Lower lobe of right lung (tissue), 2 donors: ENCODE measurements around the gene SCN2B. TPM values are rescaled to one million over a fixed set of nuclear protein-coding genes. Genes with fewer than 3 reads are reported as not detected.
A peak's percentile ranks its signal among the peaks of the same experiment; 100 is the strongest.

Source experiments
- ATAC-seq, 2 donors: fragments of 200-7000 bp; cut with Tn5 transposase; one replicate each; pipeline ENCODE4 v1.9.1; 2020 to 2022; ENCODE audit warnings: mild to moderate bottlenecking in 2 of 2, moderate library complexity in 2 of 2
- DNase-seq: peaks from one replicate; pipeline ENCODE4 v3.0.0-alpha.2; 2020
- H3K27ac ChIP-seq: fragments of 200-600 bp; one replicate; pipeline ENCODE4 v1.8.0; 2022
- H3K27me3 ChIP-seq: fragments of 200-600 bp; one replicate; pipeline ENCODE4 v1.8.0; 2022; ENCODE audit warnings: low read depth
- H3K36me3 ChIP-seq: fragments of 200-600 bp; one replicate; pipeline ENCODE4 v1.8.0; 2022; ENCODE audit warnings: mild to moderate bottlenecking
- H3K4me1 ChIP-seq: fragments of 200-600 bp; one replicate; pipeline ENCODE4 v1.8.0; 2022
- H3K4me3 ChIP-seq: fragments of 200-600 bp; one replicate; pipeline ENCODE4 v1.8.0; 2022; ENCODE audit warnings: mild to moderate bottlenecking
- H3K9me3 ChIP-seq: fragments of 200-600 bp; one replicate; pipeline ENCODE4 v1.8.0; 2022
- CTCF ChIP-seq: fragments of 200-600 bp; IDR thresholded peaks from one replicate; pipeline ENCODE4 v1.8.0; 2022; ENCODE audit warnings: antibody characterized with exemption, mild to moderate bottlenecking
- intact Hi-C: fragments of 100-400 bp; cut with DNase I; formaldehyde crosslinking; loops from one replicate; pipeline ENCODE4 v1.11.0; 2022
- total RNA-seq: library from RNA; stranded (reverse); fragmentation: NEBNext Ultra II Directional; extraction: Animal tissue kit (Norgen Biotek cat#: 25700); gene quantifications from one replicate; pipeline ENCODE4 v1.2.1, GENCODE V29; 2021
- donor health status: DM: no; HTN: yes; CAD: no; lungs with severe emphysema.

Gene SCN2B
- total RNA-seq, 1 donor from 2014 or later, result 1.6 TPM

- peak; percentile 32 to 34 for ATAC-seq
- Histone ChIP-seq H3K9me3 (no peaks in the 10 kb centered on the region), H3K4me1 (peaks cover 6% of the 10 kb centered on the region), H3K4me3 (peak overlapping the region; percentile 27), H3K27ac (no peak overlapping the region), H3K36me3 (no peaks in the 10 kb centered on the region), H3K27me3 (peaks cover 3% of the 10 kb centered on the region)
- intact Hi-C loops, result no loop called here
- no peak for TF ChIP-seq CTCF
- no peak for DNase-seq
These were observed 3.9 kb upstream of the SCN2B start for GRCh38 chr11:118180300-118180703.

DNA sequence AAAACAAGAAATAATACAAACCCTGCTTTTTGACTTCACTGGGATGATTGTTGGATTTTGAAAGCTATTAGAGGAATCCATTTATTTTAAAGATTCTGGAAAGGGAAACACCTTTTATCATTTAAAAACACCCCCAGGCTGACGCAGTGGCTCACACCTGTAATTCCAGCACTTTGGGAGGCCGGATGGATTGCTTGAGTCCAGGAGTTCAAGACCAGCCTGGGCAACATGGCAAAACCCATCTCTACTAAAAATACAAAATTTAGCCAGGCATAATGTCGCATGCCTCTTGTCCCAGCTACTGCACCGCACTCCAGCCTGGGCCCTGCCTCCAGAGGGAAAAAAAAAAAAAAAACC is 317 bp upstream of the SCN2B start:
- no peak for TF ChIP-seq CTCF
- H3K9me3 ChIP-seq, result no peaks in the 10 kb centered on the region
- peaks cover 15% of the 10 kb centered on the region for H3K4me1 ChIP-seq
- intact Hi-C loops, result no loop called here
- H3K4me3 ChIP-seq, result no peak overlapping the region
- peaks cover 3% of the 10 kb centered on the region for H3K27me3 ChIP-seq
- no peak for ATAC-seq
- H3K36me3 ChIP-seq, result no peaks in the 10 kb centered on the region
- no peak overlapping the region for H3K27ac ChIP-seq
- no peak for DNase-seq

DNA sequence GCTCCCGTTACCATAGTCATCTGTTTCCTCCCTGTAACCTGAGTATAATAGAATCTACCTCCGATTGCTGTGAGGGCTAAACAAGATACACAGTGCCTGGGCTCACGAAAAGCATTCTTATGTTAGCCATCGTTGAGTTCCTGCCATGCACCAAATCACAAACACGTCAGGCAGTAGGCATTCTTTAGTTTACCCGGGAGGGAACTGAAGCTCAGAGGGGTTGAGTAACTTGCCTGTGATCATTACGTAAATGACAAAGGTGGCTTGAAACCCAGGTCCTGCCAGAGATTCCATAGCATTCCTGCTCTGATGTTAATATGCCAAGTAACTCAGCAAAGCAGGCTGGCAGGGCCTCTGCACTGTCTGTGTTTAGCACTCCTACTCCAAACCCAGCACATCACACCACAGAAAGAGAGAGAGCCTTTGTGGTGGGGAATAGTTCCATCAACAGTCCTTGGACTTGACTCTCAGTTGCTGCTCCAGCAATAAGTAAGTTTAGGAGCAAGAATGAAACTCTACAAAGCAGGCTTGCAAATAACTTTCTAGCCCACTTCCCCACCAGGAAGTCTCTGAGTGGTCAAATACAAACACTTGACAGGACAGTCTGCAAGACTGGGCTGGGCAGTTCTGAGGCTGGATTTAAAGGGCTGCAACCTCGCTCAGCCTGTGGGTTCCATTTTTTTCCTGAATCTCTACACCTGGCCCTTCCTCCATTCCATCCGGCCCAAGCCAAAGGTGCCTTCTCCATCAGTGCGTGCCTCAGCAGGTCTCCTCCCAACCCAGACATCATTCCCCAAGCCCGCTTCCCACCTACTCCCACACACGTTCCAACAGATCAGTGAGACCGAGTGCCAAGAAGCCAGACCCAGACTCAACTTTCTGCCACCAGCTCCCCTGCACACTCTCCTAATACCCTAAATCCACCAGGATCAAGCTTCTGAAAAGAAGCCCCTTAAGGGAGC is 1.1 kb downstream of the SCN2B start:
- Histone ChIP-seq H3K4me3 (peak overlapping the region; percentile 43), H3K4me1 (peaks cover 23% of the 10 kb centered on the region), H3K9me3 (no peaks in the 10 kb centered on the region), H3K36me3 (no peaks in the 10 kb centered on the region), H3K27ac (no peak overlapping the region), H3K27me3 (peaks cover under 1% of the 10 kb centered on the region)
- DNase-seq (no peak), ATAC-seq (peak; percentile 50 to 69)
- no peak for TF ChIP-seq CTCF
- intact Hi-C loops, result no loop called here

DNA sequence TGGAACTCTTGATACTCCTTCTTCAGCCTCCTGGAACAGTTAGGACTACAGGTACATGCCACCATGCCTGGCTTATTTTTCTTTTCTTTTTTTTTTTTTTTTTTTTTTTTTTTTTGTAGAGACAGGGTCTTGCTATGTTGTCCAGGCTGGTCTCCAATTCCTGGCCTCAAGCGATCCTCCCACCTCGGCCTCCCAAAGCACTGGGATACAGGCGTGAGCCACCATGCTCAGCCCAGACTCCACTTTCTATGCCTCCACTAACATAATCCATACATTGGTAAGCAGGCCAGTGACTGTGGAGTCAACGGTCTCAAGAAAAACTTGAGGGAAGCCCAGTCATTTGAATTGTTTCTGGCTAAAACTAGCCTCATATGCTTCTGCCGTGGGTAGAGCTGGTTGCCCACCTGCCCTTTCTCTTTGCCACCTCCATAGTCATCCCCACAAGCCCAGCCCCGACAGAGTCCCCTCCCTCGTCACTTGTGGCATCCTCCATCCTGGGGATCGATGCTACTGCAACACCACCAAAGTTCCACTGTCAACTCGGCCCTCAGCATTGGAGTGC is 2.4 kb downstream of the SCN2B start:
- peaks cover 23% of the 10 kb centered on the region for H3K4me1 ChIP-seq
- no peaks in the 10 kb centered on the region for H3K9me3 ChIP-seq
- H3K27me3 ChIP-seq, result no peaks in the 10 kb centered on the region
- intact Hi-C loops, result no loop called here
- DNase-seq (no peak), ATAC-seq (no peak)
- no peak for TF ChIP-seq CTCF
- H3K4me3 ChIP-seq, result no peak overlapping the region
- no peak overlapping the region for H3K27ac ChIP-seq
- H3K36me3 ChIP-seq, result no peaks in the 10 kb centered on the region

DNA sequence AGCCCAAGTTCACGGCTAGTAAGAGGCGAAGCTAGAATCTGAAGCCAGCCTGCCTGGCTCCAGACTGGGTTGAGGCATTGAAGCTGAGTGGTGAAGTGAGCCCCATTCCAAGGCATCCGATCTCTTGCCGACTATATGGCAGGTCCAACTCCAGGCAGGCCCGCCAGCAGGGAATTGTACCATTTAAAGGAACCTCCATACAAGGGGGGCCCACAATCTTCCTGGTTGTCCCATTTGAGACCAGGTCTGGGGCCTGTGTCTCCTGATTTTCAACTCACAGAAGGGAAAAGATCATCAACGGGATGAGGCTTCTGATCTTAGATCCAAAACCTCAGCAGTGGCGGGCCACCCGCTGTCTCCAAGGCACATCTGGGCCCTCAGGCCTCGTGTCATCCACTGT is 4.1 kb downstream of the SCN2B start:
- H3K27me3 ChIP-seq, result no peaks in the 10 kb centered on the region
- peaks cover 23% of the 10 kb centered on the region for H3K4me1 ChIP-seq
- no peak for TF ChIP-seq CTCF
- intact Hi-C loops, result no loop called here
- H3K27ac ChIP-seq, result no peak overlapping the region
- H3K36me3 ChIP-seq, result no peaks in the 10 kb centered on the region
- no peak for DNase-seq
- H3K9me3 ChIP-seq, result no peaks in the 10 kb centered on the region
- H3K4me3 ChIP-seq, result no peak overlapping the region
- ATAC-seq, result no peak
